Measurements from ENCODE around the gene STRN4. TPM values are rescaled to one million over a fixed set of nuclear protein-coding genes. Genes with fewer than 3 reads are reported as not detected.

Gene STRN4
- total and polyA plus RNA-seq, 8 donors: 54.2 to 97.9 (median 79.0) TPM

DNA sequence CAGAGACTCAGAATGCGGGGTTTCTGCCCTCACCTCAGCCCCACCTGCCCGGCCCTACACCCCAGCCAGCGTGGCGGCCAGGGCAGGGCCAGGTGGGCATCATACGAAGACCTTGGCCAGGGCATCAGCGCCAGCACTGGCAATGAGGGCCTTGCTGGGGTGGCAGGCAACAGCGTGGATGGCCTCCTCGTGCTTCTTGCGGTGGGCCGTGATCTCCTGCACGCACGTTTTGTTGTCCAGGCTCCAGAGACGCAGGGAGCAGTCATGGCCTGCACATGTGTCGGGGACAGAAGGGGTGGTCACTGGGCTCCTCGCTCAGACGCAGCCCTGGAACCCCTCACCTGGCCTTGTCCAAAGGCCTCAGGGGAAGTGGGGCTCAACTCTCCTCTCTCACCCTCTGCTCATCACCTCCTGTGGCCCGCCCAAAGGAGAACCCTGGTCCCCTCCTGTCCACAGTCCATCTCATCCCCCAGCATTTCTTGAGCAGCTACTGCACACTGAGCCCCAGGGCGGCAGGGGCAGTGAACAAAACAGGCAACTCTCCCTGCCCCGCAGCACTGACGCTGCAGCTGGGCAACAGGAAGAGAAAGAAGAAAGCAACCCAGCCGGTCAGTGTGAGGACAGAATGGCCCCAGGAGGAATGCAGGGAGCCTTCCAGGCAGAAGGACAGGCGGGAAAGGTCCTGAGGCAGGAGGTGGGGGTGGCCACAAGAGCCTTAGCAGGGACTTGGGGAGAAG is 25.6 kb downstream of the STRN4 start:
- DNase-seq (peak in 1 of 4 donors; percentile 61), ATAC-seq (no peak)
- Histone ChIP-seq H3K4me1 (peaks cover 10 to 47% of the 10 kb centered on the region in 2 donors), H3K4me3 (no peak overlapping the region), H3K27me3 (no peaks in the 10 kb centered on the region), H3K27ac (no peak overlapping the region), H3K9me3 (no peaks in the 10 kb centered on the region), H3K36me3 (peaks cover 0 to 67% of the 10 kb centered on the region in 2 donors)
- TF ChIP-seq, protein P1, sequence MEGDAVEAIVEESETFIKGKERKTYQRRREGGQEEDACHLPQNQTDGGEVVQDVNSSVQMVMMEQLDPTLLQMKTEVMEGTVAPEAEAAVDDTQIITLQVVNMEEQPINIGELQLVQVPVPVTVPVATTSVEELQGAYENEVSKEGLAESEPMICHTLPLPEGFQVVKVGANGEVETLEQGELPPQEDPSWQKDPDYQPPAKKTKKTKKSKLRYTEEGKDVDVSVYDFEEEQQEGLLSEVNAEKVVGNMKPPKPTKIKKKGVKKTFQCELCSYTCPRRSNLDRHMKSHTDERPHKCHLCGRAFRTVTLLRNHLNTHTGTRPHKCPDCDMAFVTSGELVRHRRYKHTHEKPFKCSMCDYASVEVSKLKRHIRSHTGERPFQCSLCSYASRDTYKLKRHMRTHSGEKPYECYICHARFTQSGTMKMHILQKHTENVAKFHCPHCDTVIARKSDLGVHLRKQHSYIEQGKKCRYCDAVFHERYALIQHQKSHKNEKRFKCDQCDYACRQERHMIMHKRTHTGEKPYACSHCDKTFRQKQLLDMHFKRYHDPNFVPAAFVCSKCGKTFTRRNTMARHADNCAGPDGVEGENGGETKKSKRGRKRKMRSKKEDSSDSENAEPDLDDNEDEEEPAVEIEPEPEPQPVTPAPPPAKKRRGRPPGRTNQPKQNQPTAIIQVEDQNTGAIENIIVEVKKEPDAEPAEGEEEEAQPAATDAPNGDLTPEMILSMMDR (IDR thresholded peaks at IDR 0.05): no peak
- intact Hi-C loops (cut with DNase I): no loop called here

DNA sequence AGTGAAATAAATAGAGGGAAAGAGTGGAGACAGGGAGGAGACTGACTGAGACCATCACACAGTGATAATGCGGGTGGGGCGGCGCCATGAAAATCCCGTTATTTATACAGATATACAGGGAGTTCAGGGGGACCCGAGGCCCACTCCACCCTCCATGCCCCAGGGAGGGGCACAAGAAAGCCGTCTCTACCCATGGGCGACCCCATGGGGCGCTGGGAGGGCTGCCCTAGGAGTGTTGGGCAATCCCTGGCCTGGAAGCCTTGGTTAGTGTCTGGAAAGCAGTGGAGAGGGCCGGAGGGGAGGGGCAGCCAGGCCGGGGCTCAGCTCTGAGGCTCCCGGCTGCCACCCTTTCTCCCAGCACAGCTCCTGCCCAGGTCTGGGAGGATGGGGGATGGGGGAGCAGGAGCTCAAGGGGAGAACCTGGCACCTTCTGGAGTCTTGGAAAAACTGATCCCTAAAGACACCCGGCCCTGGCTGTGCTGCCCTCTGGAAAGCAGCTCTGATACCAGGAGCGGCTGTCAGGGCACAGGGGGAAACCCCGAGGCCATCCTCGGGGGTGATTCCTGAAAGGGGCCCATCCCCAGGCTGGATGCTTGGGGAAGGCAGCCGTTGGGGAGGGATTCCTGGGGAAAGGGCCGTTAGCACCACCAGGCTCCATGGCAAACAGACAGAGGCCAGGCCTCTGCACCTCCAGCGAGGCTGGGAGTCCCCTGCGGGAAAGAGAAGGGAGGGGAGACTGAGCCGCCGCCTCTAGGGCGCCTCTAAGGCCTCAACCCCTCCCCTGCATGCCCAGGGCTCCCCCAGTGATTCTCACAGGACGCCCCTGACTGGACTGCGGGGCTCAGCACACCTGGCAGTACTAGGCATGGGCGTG is 26.4 kb downstream of the STRN4 start:
- H3K9me3 ChIP-seq: no peaks in the 10 kb centered on the region
- H3K4me1 ChIP-seq: peaks cover 15 to 55% of the 10 kb centered on the region in 2 donors
- no peak overlapping the region for H3K27ac ChIP-seq
- intact Hi-C loops (cut with DNase I): no loop called here
- no peaks in the 10 kb centered on the region for H3K27me3 ChIP-seq
- TF ChIP-seq, protein P1 (IDR thresholded peaks at IDR 0.05): no peak
- peak in 1 of 4 donors; percentile 54 for DNase-seq
- peaks cover 0 to 59% of the 10 kb centered on the region in 2 donors for H3K36me3 ChIP-seq
- no peak for ATAC-seq
- H3K4me3 ChIP-seq: no peak overlapping the region

DNA sequence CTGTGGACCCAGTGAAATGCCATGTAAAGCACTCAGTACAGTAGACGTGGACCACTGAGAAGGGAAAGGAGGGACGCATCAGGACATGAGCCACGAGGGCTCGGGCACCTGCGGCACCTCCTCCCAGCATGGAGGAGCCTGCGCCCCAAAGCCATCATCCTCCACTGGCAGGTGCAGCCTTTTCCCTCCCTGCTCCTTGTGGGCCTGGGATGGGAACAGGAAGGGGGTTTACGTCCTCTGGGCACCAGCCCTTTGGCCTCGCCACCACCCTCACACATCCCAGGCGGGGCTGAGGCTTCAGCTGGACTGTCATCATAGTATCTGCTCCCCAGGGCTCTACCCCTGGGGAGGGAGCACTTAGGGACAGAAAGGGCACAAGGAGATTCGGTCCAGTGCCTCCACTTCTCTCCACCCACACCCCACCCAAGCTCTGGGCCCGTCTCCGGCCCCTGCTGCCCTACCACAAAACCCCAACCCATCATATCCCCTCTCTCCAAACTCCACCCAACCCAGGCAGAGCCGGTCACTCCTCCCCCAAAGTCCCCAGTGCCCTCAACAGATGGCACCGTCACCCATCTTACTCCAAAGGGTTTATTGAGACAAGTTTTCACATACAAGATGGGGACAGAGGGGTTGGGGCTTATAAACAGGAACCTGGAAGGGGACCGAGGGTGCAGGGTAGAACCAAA is 27.2 kb downstream of the STRN4 start:
- TF ChIP-seq, protein P1 (IDR thresholded peaks at IDR 0.05): no peak

DNA sequence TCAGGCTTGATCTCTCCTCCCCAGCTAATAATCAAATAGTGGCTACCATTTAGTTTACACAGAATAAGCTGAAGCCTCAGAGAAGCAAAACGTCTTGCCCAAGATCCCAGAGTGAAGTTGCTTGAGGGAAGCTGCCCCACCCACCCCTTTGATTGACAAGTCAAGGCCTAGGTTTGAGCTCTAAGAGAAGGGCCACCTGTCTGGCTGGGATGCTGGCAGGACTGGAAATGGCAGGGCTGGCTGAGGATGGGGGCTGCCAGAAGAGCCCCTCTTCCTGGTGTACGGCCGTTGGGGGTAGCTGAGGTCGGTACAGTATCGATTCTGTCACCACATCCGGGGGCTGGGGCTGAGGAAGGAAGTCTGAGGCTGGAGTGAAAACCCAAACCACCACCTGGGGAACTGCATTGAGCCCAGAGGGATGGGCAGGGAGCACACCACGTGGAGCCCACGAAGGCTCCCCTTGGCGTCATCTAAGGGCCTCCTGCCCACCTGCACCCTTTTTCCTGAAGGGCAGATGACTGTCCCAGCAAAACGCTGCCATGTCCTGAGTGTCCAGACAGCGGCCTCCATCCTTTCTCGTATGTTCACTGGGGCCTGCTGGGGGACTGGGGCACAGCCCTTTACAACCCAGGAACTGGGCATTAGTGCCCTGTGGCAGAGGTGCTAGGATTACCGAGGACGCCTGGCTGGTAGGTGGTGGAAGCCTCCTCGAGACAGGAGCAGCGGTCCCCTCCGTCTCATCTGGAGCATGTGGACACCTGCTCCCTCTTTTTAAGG is 27.9 kb downstream of the STRN4 start:
- Histone ChIP-seq H3K36me3 (peaks cover 0 to 44% of the 10 kb centered on the region in 2 donors), H3K4me1 (peaks cover 17 to 58% of the 10 kb centered on the region in 2 donors), H3K9me3 (no peaks in the 10 kb centered on the region), H3K27me3 (no peaks in the 10 kb centered on the region), H3K27ac (peak overlapping the region; percentile 89 to 95), H3K4me3 (peak overlapping the region in 1 of 2 donors; percentile 86)
- TF ChIP-seq, protein P1 (IDR thresholded peaks at IDR 0.05): no peak
- intact Hi-C loops (cut with DNase I): no loop called here
- ATAC-seq (peak; percentile 7), DNase-seq (peak in 1 of 4 donors; percentile 59)

More for the DNA sequence above, 27.2 kb downstream of the STRN4 start:
- H3K27me3 ChIP-seq: no peaks in the 10 kb centered on the region
- DNase-seq (peak in 1 of 4 donors; percentile 50), ATAC-seq (no peak)
- no peaks in the 10 kb centered on the region for H3K9me3 ChIP-seq
- peaks cover 17 to 60% of the 10 kb centered on the region in 2 donors for H3K4me1 ChIP-seq
- H3K36me3 ChIP-seq: peaks cover 0 to 52% of the 10 kb centered on the region in 2 donors
- no peak overlapping the region for H3K4me3 ChIP-seq
- intact Hi-C loops (cut with DNase I): no loop called here
- H3K27ac ChIP-seq: peak overlapping the region in 1 of 2 donors; percentile 89

All from left lung (tissue), 10 donors.